Natural killer cell (primary cell): ENCODE measurements around the gene ARID4B. TPM values are rescaled to one million over a fixed set of nuclear protein-coding genes. Genes with fewer than 3 reads are reported as not detected.
A peak's percentile ranks its signal among the peaks of the same experiment; 100 is the strongest.

Experiments
- ATAC-seq, 3 donors: fragments of 150-1000 bp in 2 of 3; fragments of 200-7000 bp in 1 of 3; cut with Tn5 transposase; 1 replicate in 1 of 3; 2 replicates in 2 of 3; pipeline ENCODE4 v1.10.0; 2021; ENCODE audit warnings: mild to moderate bottlenecking in 2 of 3, moderate library complexity in 2 of 3
- DNase-seq, 2 donors: peaks; one replicate each; pipeline versions ENCODE4 v3.0.0 to v3.0.0-alpha.2; 2013 to 2021; ENCODE audit warnings: mixed read lengths in 1 of 2
- H3K27ac ChIP-seq: one replicate; pipeline ENCODE4 v1.5.1; 2013; ENCODE audit warnings: mild to moderate bottlenecking, low read length
- H3K27me3 ChIP-seq: one replicate; pipeline ENCODE4 v1.6.1; 2013; ENCODE audit warnings: low read length; ENCODE audit not compliant: control insufficient read depth, insufficient read depth
- H3K36me3 ChIP-seq: one replicate; pipeline ENCODE4 v1.6.1; 2013; ENCODE audit warnings: low read length; ENCODE audit not compliant: control insufficient read depth, insufficient read depth
- H3K4me1 ChIP-seq: one replicate; pipeline ENCODE4 v1.6.1; 2013; ENCODE audit warnings: low read length; ENCODE audit not compliant: control insufficient read depth, insufficient read depth
- H3K4me3 ChIP-seq: one replicate; pipeline ENCODE4 v1.5.1; 2013; ENCODE audit warnings: low read length
- H3K9me3 ChIP-seq: one replicate; pipeline ENCODE4 v1.6.1; 2013; ENCODE audit warnings: low read length; ENCODE audit not compliant: control insufficient read depth, insufficient read depth
- H3K27ac Mint-ChIP-seq, 2 donors: one replicate each; pipeline ENCODE4 v1.8.0; 2022; ENCODE audit warnings: mild to moderate bottlenecking in 2 of 2, mixed read lengths in 2 of 2, moderate library complexity in 1 of 2
- H3K27me3 Mint-ChIP-seq, 2 donors: one replicate each; pipeline ENCODE4 v1.8.0; 2022; ENCODE audit warnings: low read depth in 2 of 2, mixed read lengths in 2 of 2
- H3K36me3 Mint-ChIP-seq: one replicate; pipeline ENCODE4 v1.8.0; 2022; ENCODE audit warnings: mixed read lengths
- H3K4me1 Mint-ChIP-seq, 2 donors: one replicate each; pipeline ENCODE4 v1.8.0; 2022; ENCODE audit warnings: mixed read lengths in 2 of 2
- H3K4me3 Mint-ChIP-seq: one replicate; pipeline ENCODE4 v1.8.0; 2022; ENCODE audit warnings: mild to moderate bottlenecking, moderate library complexity, mixed read lengths
- H3K9me3 Mint-ChIP-seq, 2 donors: one replicate each; pipeline ENCODE4 v1.8.0; 2022; ENCODE audit warnings: mixed read lengths in 2 of 2
- CTCF ChIP-seq: fragments of 200-600 bp; IDR thresholded peaks from one replicate; pipeline ENCODE4 v1.8.0; 2022; ENCODE audit warnings: antibody characterized with exemption
- WGBS: methylation state at CpG from one replicate; pipeline ENCODE4 v1.1.7; 2013; ENCODE audit warnings: missing lambda C conversion rate; ENCODE audit not compliant: insufficient coverage; 5-methylcytosine and 5-hydroxymethylcytosine counted together
- intact Hi-C: fragments of 100-400 bp; cut with micrococcal nuclease; formaldehyde crosslinking; loops from one replicate; pipeline ENCODE4 v1.14.2; 2022
- total RNA-seq, 4 donors: library from RNA; stranded (reverse); fragments of 120-200 nt in 1 of 4; gene quantifications; one replicate each; pipeline versions ENCODE4 v1.2.3 to v1.2.4, GENCODE V29; 2013 to 2022

Gene ARID4B
- total RNA-seq, 3 donors from 2014 or later (not counting 1 experiment from before 2014, with no cell fraction given): 161 to 189 (median 178) TPM

DNA sequence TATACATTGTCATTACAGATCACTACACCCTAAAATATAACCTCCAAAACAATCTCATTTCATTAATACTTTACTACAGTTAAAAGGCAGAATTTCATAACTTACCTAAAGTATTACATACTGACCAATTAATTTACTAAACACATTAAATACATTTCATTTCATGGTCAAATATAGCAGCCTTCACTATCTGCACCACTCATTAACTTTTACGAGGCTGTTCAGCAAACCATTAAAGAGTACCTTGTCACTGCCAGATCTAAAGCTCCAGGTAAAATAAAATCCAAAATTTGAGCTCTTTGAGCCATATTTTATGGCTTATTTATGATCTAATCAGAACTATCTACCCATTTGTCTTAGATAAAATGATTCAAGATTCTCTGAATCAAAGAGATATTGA is 100.6 kb downstream of the ARID4B start:
- H3K27me3 Mint-ChIP-seq: no peaks in the 10 kb centered on the region
- no peak for TF ChIP-seq CTCF
- no peak overlapping the region for H3K27ac ChIP-seq
- H3K36me3 Mint-ChIP-seq: peaks cover 7% of the 10 kb centered on the region
- ATAC-seq (no peak), DNase-seq (no peak)
- H3K27me3 ChIP-seq: no peaks in the 10 kb centered on the region
- no peaks in the 10 kb centered on the region for H3K9me3 Mint-ChIP-seq
- intact Hi-C loops: no loop called here
- no peak overlapping the region for H3K4me3 Mint-ChIP-seq
- 77% methylated on average over 1 of the region's 1 CpG for WGBS
- peaks cover 48% of the 10 kb centered on the region for H3K36me3 ChIP-seq
- peak overlapping the region in 1 of 2 donors; percentile 45 for H3K27ac Mint-ChIP-seq
- no peak overlapping the region for H3K4me3 ChIP-seq
- no peaks in the 10 kb centered on the region for H3K4me1 ChIP-seq
- no peaks in the 10 kb centered on the region for H3K9me3 ChIP-seq
- peaks cover 0 to 7% of the 10 kb centered on the region in 2 donors for H3K4me1 Mint-ChIP-seq

DNA sequence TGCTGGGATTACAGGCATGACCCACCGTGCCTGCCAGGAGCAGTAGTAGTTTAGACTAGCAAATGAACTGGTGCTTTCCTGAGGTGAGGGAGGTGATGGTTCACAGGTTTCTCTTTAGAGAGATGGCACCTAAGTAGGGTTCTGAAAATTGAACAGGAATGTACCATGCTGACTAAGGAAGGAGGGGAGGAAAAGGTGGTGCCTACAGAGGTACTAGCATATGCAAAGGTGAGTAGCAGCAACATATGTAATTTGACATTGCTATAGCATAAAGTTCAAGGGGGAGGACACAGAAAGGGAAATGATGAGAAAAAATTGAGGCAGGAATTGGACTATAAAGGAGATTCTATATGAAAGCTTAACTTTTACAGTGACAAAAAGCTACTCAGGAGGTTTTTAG is 101.0 kb downstream of the ARID4B start:
- Mint-ChIP-seq H3K4me1 (peaks cover 0 to 7% of the 10 kb centered on the region in 2 donors), H3K27me3 (no peaks in the 10 kb centered on the region), H3K9me3 (no peaks in the 10 kb centered on the region), H3K4me3 (no peak overlapping the region), H3K36me3 (peaks cover 7% of the 10 kb centered on the region), H3K27ac (peak overlapping the region; percentile 45 to 71)
- no peak for ATAC-seq
- Histone ChIP-seq H3K4me1 (no peaks in the 10 kb centered on the region), H3K27me3 (no peaks in the 10 kb centered on the region), H3K9me3 (no peaks in the 10 kb centered on the region), H3K27ac (no peak overlapping the region), H3K36me3 (peaks cover 52% of the 10 kb centered on the region), H3K4me3 (no peak overlapping the region)
- DNase-seq: no peak
- 90% methylated on average over 1 of the region's 1 CpG for WGBS
- intact Hi-C loops: no loop called here
- no peak for TF ChIP-seq CTCF

- Mint-ChIP-seq H3K4me1 (peaks cover 0 to 7% of the 10 kb centered on the region in 2 donors), H3K4me3 (no peak overlapping the region), H3K9me3 (no peaks in the 10 kb centered on the region), H3K27ac (peak overlapping the region in 1 of 2 donors; percentile 71), H3K27me3 (no peaks in the 10 kb centered on the region), H3K36me3 (peaks cover 7% of the 10 kb centered on the region)
- Histone ChIP-seq H3K4me3 (no peak overlapping the region), H3K36me3 (peaks cover 63% of the 10 kb centered on the region), H3K9me3 (no peaks in the 10 kb centered on the region), H3K27ac (no peak overlapping the region), H3K4me1 (no peaks in the 10 kb centered on the region), H3K27me3 (no peaks in the 10 kb centered on the region)
- no peak for TF ChIP-seq CTCF
- ATAC-seq (no peak), DNase-seq (no peak)
- intact Hi-C loops: no loop called here
Observed at GRCh38 chr1:235225299-235225698, 102.7 kb downstream of the ARID4B start.

DNA sequence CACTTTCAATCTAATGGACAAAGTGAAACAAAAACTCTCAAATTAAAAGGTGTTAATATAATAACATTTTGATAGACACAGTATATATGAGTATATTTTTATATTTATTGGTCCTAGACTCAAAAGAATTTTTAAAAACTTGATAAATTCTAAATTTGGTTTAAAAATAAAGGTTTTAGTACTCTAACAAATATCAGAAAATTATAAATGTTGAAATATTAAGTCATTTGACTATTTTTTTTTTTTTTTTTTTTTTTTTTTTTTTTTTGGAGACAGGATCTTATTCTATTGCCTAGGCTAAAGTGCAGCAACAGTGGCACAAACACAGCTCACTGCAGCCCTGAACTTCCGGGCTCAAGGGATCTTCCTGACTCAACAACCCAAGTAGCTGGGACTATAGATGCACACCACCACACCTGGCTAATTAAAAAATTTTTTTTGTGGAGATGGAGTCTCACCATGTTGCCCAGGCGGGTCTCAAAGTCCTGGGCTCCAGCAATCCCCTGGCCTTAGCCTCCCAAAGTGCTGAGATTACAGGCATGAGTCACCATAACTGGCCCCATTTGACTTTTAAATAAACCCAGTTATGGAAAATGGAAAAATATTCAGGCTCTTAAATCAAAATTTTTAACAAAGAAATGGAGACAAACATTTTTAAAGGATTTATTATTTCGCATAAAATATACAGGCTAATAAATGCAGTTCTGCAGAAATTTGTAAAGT is 106.2 kb downstream of the ARID4B start:
- TF ChIP-seq CTCF: no peak
- Mint-ChIP-seq H3K4me3 (no peak overlapping the region), H3K9me3 (no peaks in the 10 kb centered on the region), H3K36me3 (no peaks in the 10 kb centered on the region), H3K27me3 (no peaks in the 10 kb centered on the region), H3K4me1 (peaks cover 0 to 2% of the 10 kb centered on the region in 2 donors), H3K27ac (peak overlapping the region in 1 of 2 donors; percentile 61)
- no peaks in the 10 kb centered on the region for H3K4me1 ChIP-seq
- 100% methylated on average over 2 of the region's 3 CpGs for WGBS
- DNase-seq (no peak), ATAC-seq (no peak)
- no peak overlapping the region for H3K4me3 ChIP-seq
- H3K27me3 ChIP-seq: no peaks in the 10 kb centered on the region
- intact Hi-C loops: no loop called here
- H3K9me3 ChIP-seq: no peaks in the 10 kb centered on the region
- no peak overlapping the region for H3K27ac ChIP-seq
- H3K36me3 ChIP-seq: peaks cover 54% of the 10 kb centered on the region
